GM13977 (cell line): Measurements from ENCODE around the gene GPX4.

Source experiments
- DNase-seq: peaks from one replicate; pipeline ENCODE4 v3.0.0; 2012; ENCODE audit warnings: low spot score
- in situ Hi-C: fragments of 300-500 bp; cut with MboI; formaldehyde crosslinking; loops from one replicate; pipeline ENCODE4 v1.12.0; 2022; ENCODE audit warnings: low sequenced_read_pairs, low pct_unique_long_range_greater_than_20kb, mixed read lengths, inconsistent platforms; ENCODE audit not compliant: unreplicated experiment
- TF ChIP-seq, protein P1 (sequence below): IDR thresholded peaks from 2 replicates; pipeline ENCODE4 v1.5.1; 2012; ENCODE audit warnings: mild to moderate bottlenecking, control low read depth; ENCODE audit not compliant: insufficient read depth; ENCODE audit errors: extremely low read depth, missing control alignments

The GPX4 gene

DNA sequence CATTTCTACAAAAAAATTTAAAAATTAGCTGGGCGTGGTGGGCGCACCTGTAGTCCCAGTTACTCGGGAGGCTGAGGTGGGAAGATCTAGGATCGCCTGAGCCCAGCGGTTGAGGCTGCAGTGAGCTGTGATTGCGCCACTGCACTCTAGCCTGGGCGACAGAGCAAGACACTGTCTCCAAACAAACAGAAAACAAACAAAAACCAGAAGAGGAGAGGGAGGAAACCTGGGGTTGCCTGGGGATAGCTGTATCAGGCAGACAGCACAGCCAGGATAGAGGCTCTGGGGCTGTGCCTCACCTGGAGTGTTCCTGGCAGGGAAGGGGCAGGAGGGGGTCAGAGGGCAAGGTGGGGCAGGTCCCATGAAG, 6.0 kb upstream of the GPX4 start:
- TF ChIP-seq, protein P1, sequence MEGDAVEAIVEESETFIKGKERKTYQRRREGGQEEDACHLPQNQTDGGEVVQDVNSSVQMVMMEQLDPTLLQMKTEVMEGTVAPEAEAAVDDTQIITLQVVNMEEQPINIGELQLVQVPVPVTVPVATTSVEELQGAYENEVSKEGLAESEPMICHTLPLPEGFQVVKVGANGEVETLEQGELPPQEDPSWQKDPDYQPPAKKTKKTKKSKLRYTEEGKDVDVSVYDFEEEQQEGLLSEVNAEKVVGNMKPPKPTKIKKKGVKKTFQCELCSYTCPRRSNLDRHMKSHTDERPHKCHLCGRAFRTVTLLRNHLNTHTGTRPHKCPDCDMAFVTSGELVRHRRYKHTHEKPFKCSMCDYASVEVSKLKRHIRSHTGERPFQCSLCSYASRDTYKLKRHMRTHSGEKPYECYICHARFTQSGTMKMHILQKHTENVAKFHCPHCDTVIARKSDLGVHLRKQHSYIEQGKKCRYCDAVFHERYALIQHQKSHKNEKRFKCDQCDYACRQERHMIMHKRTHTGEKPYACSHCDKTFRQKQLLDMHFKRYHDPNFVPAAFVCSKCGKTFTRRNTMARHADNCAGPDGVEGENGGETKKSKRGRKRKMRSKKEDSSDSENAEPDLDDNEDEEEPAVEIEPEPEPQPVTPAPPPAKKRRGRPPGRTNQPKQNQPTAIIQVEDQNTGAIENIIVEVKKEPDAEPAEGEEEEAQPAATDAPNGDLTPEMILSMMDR = no peak
- DNase-seq = no peak
- in situ Hi-C loops = no loop called here

DNA sequence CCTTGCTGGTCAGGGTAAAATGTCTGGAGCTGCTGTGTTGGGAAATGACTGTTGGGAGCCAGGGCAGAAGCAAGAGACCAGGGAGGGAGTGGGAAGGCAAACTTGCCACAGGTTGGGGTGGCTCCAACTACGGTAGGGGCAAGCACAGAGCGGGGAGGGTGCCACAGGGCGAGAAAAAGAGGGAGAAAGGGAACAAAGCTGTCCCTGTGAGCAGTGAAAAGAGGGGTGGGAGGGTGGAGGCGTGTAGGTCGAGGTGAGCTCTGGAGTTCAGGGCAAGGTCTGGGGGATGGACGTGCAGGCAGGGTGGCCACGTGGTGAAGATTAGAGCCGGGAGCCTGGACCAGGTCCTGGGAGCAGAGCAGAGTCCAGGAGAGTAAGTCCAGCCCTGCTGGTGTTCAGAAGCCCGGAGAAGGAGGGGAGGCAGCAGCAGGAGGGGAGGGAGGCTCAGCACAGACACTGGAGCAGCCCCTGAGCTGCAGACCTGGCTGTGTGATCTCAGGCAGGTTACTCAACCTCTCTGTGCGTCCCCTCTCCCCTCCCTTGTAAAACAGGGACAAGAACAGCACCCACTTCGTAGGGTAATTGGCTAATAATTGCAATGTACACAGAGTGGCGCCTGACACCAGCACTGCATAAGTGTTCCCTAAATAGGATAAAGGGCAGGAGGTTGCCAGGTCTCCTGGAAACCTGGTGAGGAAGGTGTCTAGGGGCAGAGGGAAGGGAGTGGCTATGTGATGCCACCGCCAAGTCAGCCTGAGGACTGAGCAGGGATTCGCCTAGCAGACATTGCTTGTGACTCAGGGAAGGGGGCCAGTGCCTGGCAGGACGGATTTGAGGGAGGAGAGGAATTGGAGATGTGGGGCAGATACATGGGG, 5.4 kb upstream of the GPX4 start:
- in situ Hi-C loops = no loop called here
- no peak for DNase-seq
- TF ChIP-seq, protein P1 = no peak

DNA sequence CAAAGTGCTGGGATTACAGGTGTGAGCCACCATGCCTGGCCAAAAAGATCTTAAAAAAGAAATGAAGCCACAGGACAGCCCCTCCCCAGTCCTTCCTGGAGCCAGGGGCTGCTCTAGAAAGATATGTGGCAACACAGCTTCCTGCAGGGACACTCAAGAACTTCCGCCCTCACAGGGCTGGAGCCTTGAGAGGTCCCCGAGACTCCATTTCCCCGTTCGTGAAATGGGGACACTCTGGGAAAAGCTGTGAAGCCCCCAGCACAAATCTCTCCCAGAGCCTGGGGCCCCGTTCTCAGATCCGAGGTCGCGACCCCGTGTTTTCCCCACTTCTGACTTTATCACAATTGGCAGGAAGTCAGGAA, 2.5 kb upstream of the GPX4 start:
- in situ Hi-C loops = no loop called here
- TF ChIP-seq, protein P1 = no peak
- DNase-seq = no peak

GRCh38 chr19:1102407-1103131, 1.2 kb upstream of the GPX4 start:
- DNase-seq = no peak
- TF ChIP-seq, protein P1 = no peak
- in situ Hi-C loops = no loop called here

- in situ Hi-C loops = no loop called here
- DNase-seq = no peak
- TF ChIP-seq, protein P1 = no peak
Measured at GRCh38 chr19:1103132-1103707, 574 bp upstream of the GPX4 start.

GRCh38 chr19:1104311-1105007, 665 bp downstream of the GPX4 start:
- TF ChIP-seq, protein P1 = no peak
- DNase-seq = peak; percentile 94
- in situ Hi-C loops = no loop called here
